Mesenchymal stem cell (in vitro differentiated cells and primary cell): ENCODE data around the gene CAMK1.

Experiments
- DNase-seq: peaks from one replicate; pipeline ENCODE4 v3.0.0-alpha.2; 2013
- H2AFZ ChIP-seq: one replicate; pipeline ENCODE4 v1.6.1; 2013; ENCODE audit warnings: low read depth, mild to moderate bottlenecking, control low read depth, inconsistent platforms, low read length, moderate library complexity
- H2AK5ac ChIP-seq: 2 replicates; pipeline ENCODE4 v1.6.1; 2013; ENCODE audit warnings: low read length, moderate library complexity, mild to moderate bottlenecking, inconsistent platforms; ENCODE audit not compliant: severe bottlenecking
- H2BK120ac ChIP-seq: one replicate; pipeline ENCODE4 v1.6.1; 2013; ENCODE audit warnings: low read depth, mild to moderate bottlenecking, inconsistent platforms, low read length, moderate library complexity
- H2BK12ac ChIP-seq, 2 experiments: one replicate each; pipeline ENCODE4 v1.6.1; 2013; ENCODE audit warnings: inconsistent platforms in 2 of 2, low read length in 2 of 2, mild to moderate bottlenecking in 2 of 2, moderate library complexity in 2 of 2, control low read depth in 1 of 2
- H2BK15ac ChIP-seq: one replicate; pipeline ENCODE4 v1.6.1; 2013; ENCODE audit warnings: mild to moderate bottlenecking, low read depth, inconsistent platforms; ENCODE audit not compliant: poor library complexity, severe bottlenecking
- H2BK5ac ChIP-seq: 2 replicates; pipeline ENCODE4 v1.6.1; 2013; ENCODE audit warnings: low read depth, mild to moderate bottlenecking, low read length, control low read depth, inconsistent platforms; ENCODE audit not compliant: poor library complexity, severe bottlenecking
- H3K14ac ChIP-seq, 2 experiments: one replicate each; pipeline ENCODE4 v1.6.1; 2013; ENCODE audit warnings: inconsistent platforms in 2 of 2, low read length in 2 of 2, control low read depth in 1 of 2, mild to moderate bottlenecking in 1 of 2, moderate library complexity in 1 of 2
- H3K18ac ChIP-seq, 2 experiments: one replicate each; pipeline ENCODE4 v1.6.1; 2013; ENCODE audit warnings: inconsistent platforms in 2 of 2, low read length in 2 of 2, control low read depth in 1 of 2, low read depth in 1 of 2, mild to moderate bottlenecking in 1 of 2
- H3K23ac ChIP-seq, 2 experiments: one replicate each; pipeline ENCODE4 v1.6.1; 2013; ENCODE audit warnings: inconsistent platforms in 2 of 2, low read length in 2 of 2, mild to moderate bottlenecking in 2 of 2, moderate library complexity in 2 of 2, control low read depth in 1 of 2
- H3K27ac ChIP-seq: 2 replicates; pipeline ENCODE4 v1.5.1; 2013; ENCODE audit warnings: mild to moderate bottlenecking, moderate library complexity, low read length, control low read depth, inconsistent platforms; ENCODE audit not compliant: poor library complexity, severe bottlenecking
- H3K27me3 ChIP-seq, 2 experiments: 2 replicates each; pipeline versions ENCODE4 v1.6.1 to v1.7.0; 2013; ENCODE audit warnings: low read length in 2 of 2, mild to moderate bottlenecking in 2 of 2, moderate library complexity in 2 of 2, control low read depth in 1 of 2, inconsistent platforms in 1 of 2; ENCODE audit not compliant: control insufficient read depth in 1 of 2, insufficient read depth in 1 of 2
- H3K36me3 ChIP-seq, 2 experiments: 2 replicates each; pipeline versions ENCODE4 v1.6.1 to v1.7.0; 2013; ENCODE audit warnings: low read length in 2 of 2, control low read depth in 1 of 2, inconsistent platforms in 1 of 2, low read depth in 1 of 2, mild to moderate bottlenecking in 1 of 2; ENCODE audit not compliant: insufficient read depth in 2 of 2, control insufficient read depth in 1 of 2
- H3K4ac ChIP-seq, 2 experiments: one replicate each; pipeline ENCODE4 v1.6.1; 2013; ENCODE audit warnings: inconsistent platforms in 2 of 2, low read length in 2 of 2, mild to moderate bottlenecking in 2 of 2, moderate library complexity in 2 of 2, control low read depth in 1 of 2, low read depth in 1 of 2
- H3K4me1 ChIP-seq: 2 replicates; pipeline ENCODE4 v1.6.1; 2013; ENCODE audit warnings: low read depth, low read length, control low read depth; ENCODE audit not compliant: control insufficient read depth, insufficient read depth
- H3K4me2 ChIP-seq: 2 replicates; pipeline ENCODE4 v1.6.1; 2013; ENCODE audit warnings: low read length, mild to moderate bottlenecking, inconsistent platforms; ENCODE audit not compliant: poor library complexity, severe bottlenecking
- H3K4me3 ChIP-seq, 2 experiments: 2 replicates each; pipeline versions ENCODE4 v1.5.1 to v1.7.0; 2013; ENCODE audit warnings: low read length in 2 of 2, mild to moderate bottlenecking in 2 of 2, control low read depth in 1 of 2, low read depth in 1 of 2; ENCODE audit not compliant: insufficient read depth in 1 of 2
- H3K79me1 ChIP-seq: replicated peaks from 2 replicates; pipeline ENCODE4 v1.6.1; 2013; ENCODE audit warnings: mild to moderate bottlenecking, control low read depth, low read length, inconsistent platforms; ENCODE audit not compliant: poor library complexity, severe bottlenecking
- H3K9ac ChIP-seq: 2 replicates; pipeline ENCODE4 v1.7.0; 2013; ENCODE audit warnings: mild to moderate bottlenecking, low read length, moderate library complexity
- H3K9me3 ChIP-seq: 2 replicates; pipeline ENCODE4 v1.7.0; 2013; ENCODE audit warnings: mild to moderate bottlenecking, low read length; ENCODE audit not compliant: control insufficient read depth
- H4K8ac ChIP-seq: one replicate; pipeline ENCODE4 v1.6.1; 2013; ENCODE audit warnings: inconsistent platforms, mild to moderate bottlenecking, low read length, moderate library complexity
- H4K91ac ChIP-seq: one replicate; pipeline ENCODE4 v1.6.1; 2013; ENCODE audit warnings: mild to moderate bottlenecking, low read length, inconsistent platforms
- WGBS: methylation state at CpG from one replicate; pipeline ENCODE4 v1.1.7; 2013; ENCODE audit warnings: mixed read lengths; 5-methylcytosine and 5-hydroxymethylcytosine counted together

The CAMK1 gene

DNA sequence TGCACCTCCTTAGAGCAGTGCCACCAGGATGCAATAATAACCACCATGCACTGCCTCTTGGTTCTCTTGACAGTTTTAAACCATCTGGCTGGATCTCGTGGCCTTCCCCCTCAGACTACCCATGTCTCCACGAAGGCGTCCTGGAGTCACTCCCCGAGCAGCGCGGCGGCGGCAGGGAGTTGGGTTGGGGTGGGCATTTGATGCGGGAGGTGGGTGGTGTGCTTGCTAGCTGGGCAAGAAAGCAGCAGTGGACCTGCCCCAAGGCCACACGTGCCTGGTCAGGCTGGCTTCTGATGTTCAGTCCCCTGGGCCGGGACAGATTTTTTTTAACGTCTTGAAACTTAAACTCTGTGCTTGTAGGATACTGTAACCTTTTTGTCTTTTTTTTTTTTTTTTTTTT lies 36.4 kb upstream of the CAMK1 start:
- H3K4ac ChIP-seq, result no peak overlapping the region
- H3K4me1 ChIP-seq, result peaks cover 17% of the 10 kb centered on the region
- H4K91ac ChIP-seq, result no peak overlapping the region
- H3K4me2 ChIP-seq, result no peak overlapping the region
- no peak overlapping the region for H2AFZ ChIP-seq
- no peak overlapping the region for H2BK120ac ChIP-seq
- H2AK5ac ChIP-seq, result no peak overlapping the region
- no peak overlapping the region for H2BK5ac ChIP-seq
- no peak overlapping the region for H3K23ac ChIP-seq
- H3K9ac ChIP-seq, result no peak overlapping the region
- no peak overlapping the region for H2BK15ac ChIP-seq
- no peak overlapping the region for H2BK12ac ChIP-seq
- WGBS, result 100% methylated on average over 10 of the region's 12 CpGs
- no peak overlapping the region for H4K8ac ChIP-seq
- H3K36me3 ChIP-seq, result peaks cover 56 to 57% of the 10 kb centered on the region in 2 experiments
- H3K79me1 ChIP-seq, result peaks cover 26% of the 10 kb centered on the region
- H3K14ac ChIP-seq, result no peak overlapping the region
- no peaks in the 10 kb centered on the region for H3K27me3 ChIP-seq
- H3K18ac ChIP-seq, result no peak overlapping the region
- no peak for DNase-seq
- H3K4me3 ChIP-seq, result no peak overlapping the region
- H3K9me3 ChIP-seq, result no peaks in the 10 kb centered on the region
- no peak overlapping the region for H3K27ac ChIP-seq

DNA sequence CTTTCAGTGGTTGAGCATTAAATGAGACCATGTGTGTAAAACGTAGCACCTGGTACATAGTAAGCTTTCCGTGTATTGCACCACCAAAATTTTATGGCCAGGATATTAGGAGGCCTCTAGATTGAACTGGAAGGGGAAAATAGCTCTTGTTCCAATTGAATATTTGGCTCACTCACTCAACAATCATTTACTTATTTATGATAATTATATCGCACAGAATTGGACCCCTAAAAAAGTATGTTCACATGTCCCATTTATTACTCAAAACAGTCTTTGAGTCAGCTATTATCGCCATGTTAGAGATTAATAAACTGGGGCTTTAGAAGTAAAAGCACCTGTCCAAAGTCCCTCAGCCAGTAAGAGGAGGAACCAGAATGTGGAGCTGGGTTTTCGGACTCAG lies 35.2 kb upstream of the CAMK1 start:
- Histone ChIP-seq H3K27ac (no peak overlapping the region), H3K79me1 (peaks cover 30% of the 10 kb centered on the region), H3K9me3 (no peaks in the 10 kb centered on the region), H2BK12ac (no peak overlapping the region), H3K36me3 (peaks cover 66 to 67% of the 10 kb centered on the region in 2 experiments), H3K4me1 (peaks cover 9% of the 10 kb centered on the region), H2BK5ac (no peak overlapping the region), H2AFZ (no peak overlapping the region), H3K27me3 (no peaks in the 10 kb centered on the region), H3K4me3 (no peak overlapping the region), H2BK15ac (no peak overlapping the region), H3K23ac (no peak overlapping the region), H3K4ac (no peak overlapping the region), H4K91ac (no peak overlapping the region), H3K9ac (no peak overlapping the region), H4K8ac (no peak overlapping the region), H3K14ac (no peak overlapping the region), H2AK5ac (no peak overlapping the region), H3K18ac (no peak overlapping the region), H2BK120ac (no peak overlapping the region), H3K4me2 (no peak overlapping the region)
- 96% methylated on average over 5 of the region's 5 CpGs for WGBS
- no peak for DNase-seq

DNA sequence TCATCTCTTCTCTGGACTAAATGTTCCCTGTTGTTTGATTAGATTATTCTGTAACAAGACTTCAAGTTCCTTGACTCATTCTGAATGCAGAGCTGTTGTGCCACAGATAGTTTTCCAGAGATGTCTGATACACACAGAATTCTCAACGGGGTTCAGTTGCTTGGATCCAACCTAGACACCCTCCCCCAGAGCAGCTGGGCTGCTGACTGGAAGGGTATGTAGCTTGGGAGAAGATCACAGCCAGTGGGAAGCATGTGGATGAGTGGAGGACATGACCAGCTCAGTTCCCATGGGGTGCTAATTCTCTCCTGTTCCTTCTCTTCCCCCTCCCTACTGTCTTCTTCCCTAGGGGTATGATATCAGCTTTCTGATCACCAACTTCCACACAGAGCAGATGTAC lies 33.7 kb upstream of the CAMK1 start:
- Histone ChIP-seq H3K79me1 (peaks cover 33% of the 10 kb centered on the region), H2BK15ac (no peak overlapping the region), H3K4ac (no peak overlapping the region), H2BK12ac (no peak overlapping the region), H3K9ac (peak overlapping the region; percentile 4), H3K9me3 (no peaks in the 10 kb centered on the region), H3K14ac (no peak overlapping the region), H3K23ac (no peak overlapping the region), H3K4me2 (no peak overlapping the region), H3K36me3 (peaks cover 72 to 80% of the 10 kb centered on the region in 2 experiments), H3K27me3 (no peaks in the 10 kb centered on the region), H3K18ac (no peak overlapping the region), H3K4me1 (peaks cover 4% of the 10 kb centered on the region), H3K27ac (no peak overlapping the region), H4K8ac (no peak overlapping the region), H2AFZ (no peak overlapping the region), H2BK120ac (no peak overlapping the region), H4K91ac (no peak overlapping the region), H3K4me3 (no peak overlapping the region), H2AK5ac (no peak overlapping the region), H2BK5ac (no peak overlapping the region)
- 100% methylated on average over 1 of the region's 1 CpG for WGBS
- no peak for DNase-seq

DNA sequence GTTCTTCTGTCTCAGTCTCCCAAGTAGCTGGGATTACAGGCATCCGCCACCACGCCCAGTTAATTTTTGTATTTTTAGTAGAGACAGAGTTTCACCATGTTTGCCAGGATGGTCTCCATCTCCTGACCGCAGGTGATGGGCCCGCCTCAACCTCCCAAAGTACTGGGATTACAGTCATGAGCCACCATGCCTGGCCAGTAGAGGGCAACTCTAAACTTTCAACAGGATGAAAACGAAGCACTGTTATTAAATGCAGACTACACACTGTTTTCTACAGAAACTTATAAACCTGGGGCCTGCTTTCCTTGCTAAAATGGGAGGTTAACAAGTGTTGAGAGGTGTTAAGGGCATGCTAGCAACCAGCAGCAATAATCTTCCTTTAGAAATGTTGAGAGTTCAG lies 30.8 kb upstream of the CAMK1 start:
- H3K27me3 ChIP-seq, result no peaks in the 10 kb centered on the region
- no peak overlapping the region for H3K9ac ChIP-seq
- no peak overlapping the region for H3K23ac ChIP-seq
- no peak overlapping the region for H3K18ac ChIP-seq
- no peak overlapping the region for H3K4ac ChIP-seq
- no peak overlapping the region for H2BK15ac ChIP-seq
- H3K27ac ChIP-seq, result no peak overlapping the region
- WGBS, result 93% methylated on average over 4 of the region's 5 CpGs
- no peak overlapping the region for H4K91ac ChIP-seq
- H3K4me1 ChIP-seq, result peaks cover 3% of the 10 kb centered on the region
- H2BK12ac ChIP-seq, result no peak overlapping the region
- H2BK120ac ChIP-seq, result no peak overlapping the region
- H3K36me3 ChIP-seq, result peaks cover 61 to 84% of the 10 kb centered on the region in 2 experiments
- DNase-seq, result no peak
- peaks cover 29% of the 10 kb centered on the region for H3K79me1 ChIP-seq
- no peak overlapping the region for H2AK5ac ChIP-seq
- H3K4me2 ChIP-seq, result no peak overlapping the region
- H3K4me3 ChIP-seq, result no peak overlapping the region
- no peaks in the 10 kb centered on the region for H3K9me3 ChIP-seq
- H2BK5ac ChIP-seq, result no peak overlapping the region
- no peak overlapping the region for H3K14ac ChIP-seq
- no peak overlapping the region for H4K8ac ChIP-seq
- H2AFZ ChIP-seq, result no peak overlapping the region
